Stomach (tissue), 4 donors: ENCODE data around the gene ATP13A3.

Experiments
- CTCF ChIP-seq, 7 experiments: fragments of 450-650 bp in 4 of 7; fragments of 200-600 bp in 3 of 7; sonication (generic) in 3 of 7; IDR thresholded peaks; one replicate each; pipeline ENCODE4 v1.5.1; 2016 to 2019; ENCODE audit warnings: antibody characterized with exemption in 7 of 7, control low read depth in 2 of 7, mild to moderate bottlenecking in 1 of 7
- EP300 ChIP-seq: sonication (generic); formaldehyde crosslinking; IDR thresholded peaks from one replicate; pipeline ENCODE4 v1.6.1; 2017; ENCODE audit warnings: antibody characterized with exemption
- POLR2A ChIP-seq, 4 donors: fragments of 450-650 bp; IDR thresholded peaks; one replicate each; pipeline ENCODE4 v1.6.1; 2016; ENCODE audit warnings: antibody characterized with exemption in 4 of 4, control low read depth in 2 of 4, mild to moderate bottlenecking in 1 of 4, moderate library complexity in 1 of 4

DNA sequence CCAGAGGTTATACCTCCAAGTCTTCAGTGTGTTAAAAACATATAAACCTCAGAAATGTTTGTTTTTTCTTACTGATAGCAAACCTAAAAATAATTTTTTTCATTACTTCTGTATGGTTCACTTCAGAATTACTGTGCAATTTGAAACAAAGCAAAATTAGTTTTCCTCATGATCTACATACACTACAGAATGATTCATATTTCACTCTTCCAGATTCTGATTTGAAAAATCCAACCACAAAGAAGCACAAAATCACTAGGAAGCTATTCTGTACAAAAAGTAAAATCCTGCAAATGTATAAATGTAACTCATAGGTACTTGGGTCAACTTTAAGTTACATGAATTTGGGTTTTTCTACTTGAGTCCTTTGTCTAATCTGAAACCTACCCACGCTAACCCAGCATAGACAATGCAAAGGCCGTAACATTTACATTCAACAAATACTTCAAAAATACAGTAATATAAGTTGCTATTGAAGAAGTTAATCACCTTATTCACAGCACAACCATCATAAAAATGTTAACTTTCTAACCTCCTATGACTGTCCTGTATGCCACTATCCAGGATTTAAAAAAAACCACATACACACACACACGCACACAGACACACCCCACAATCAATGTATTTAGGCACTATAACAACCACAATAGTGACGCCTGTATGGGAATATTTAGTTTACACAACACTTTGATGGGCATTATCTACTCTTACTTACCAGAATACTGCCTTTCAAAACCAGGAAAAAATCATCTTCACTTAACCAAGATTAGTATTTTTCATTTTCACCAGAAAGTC is 11.5 kb downstream of the ATP13A3 start:
- TF ChIP-seq POLR2A (IDR thresholded peaks at IDR 0.05) (no peak), CTCF (IDR thresholded peaks at IDR 0.05) (no peak), EP300 (no peak)
